HG03432 (cell line): Measurements from ENCODE around the gene IGF2.
"Not testable (repeated sequence)": the region's sequence is repeated elsewhere in the genome, so short reads cannot be mapped to it uniquely, and the experiment has no call there.

Experiments used
- ATAC-seq: cut with Tn5 transposase; IDR thresholded peaks from one replicate; pipeline ENCODE4 v1.9.1; 2021; ENCODE audit warnings: mild to moderate bottlenecking, moderate library complexity; ENCODE audit not compliant: unreplicated experiment

Gene IGF2

GRCh38 chr11:2124736-2125484, 14.3 kb downstream of the IGF2 start:
- ATAC-seq: not testable (repeated sequence)

GRCh38 chr11:2123628-2123960, 15.6 kb downstream of the IGF2 start:
- ATAC-seq: no peak

GRCh38 chr11:2122907-2123627, 16.1 kb downstream of the IGF2 start:
- ATAC-seq: no peak

- no peak for ATAC-seq
These were observed 16.8 kb downstream of the IGF2 start for GRCh38 chr11:2122222-2122906.

GRCh38 chr11:2121227-2122130, 17.7 kb downstream of the IGF2 start:
- ATAC-seq: no peak

GRCh38 chr11:2120359-2121100, 18.7 kb downstream of the IGF2 start:
- ATAC-seq: no peak

GRCh38 chr11:2118677-2119076, 20.5 kb downstream of the IGF2 start:
- ATAC-seq: no peak

GRCh38 chr11:2116680-2117079, 22.5 kb downstream of the IGF2 start:
- ATAC-seq: no peak

GRCh38 chr11:2115308-2115707, 23.9 kb downstream of the IGF2 start:
- no peak for ATAC-seq

- ATAC-seq: no peak
These were observed 24.6 kb downstream of the IGF2 start for GRCh38 chr11:2114430-2115241.

GRCh38 chr11:2113776-2114175, 25.4 kb downstream of the IGF2 start:
- ATAC-seq: no peak

GRCh38 chr11:2110521-2110920, 28.7 kb downstream of the IGF2 start:
- no peak for ATAC-seq

- ATAC-seq: no peak
These were observed 29.6 kb downstream of the IGF2 start for GRCh38 chr11:2109541-2110019.

GRCh38 chr11:2108675-2109491, 30.3 kb downstream of the IGF2 start:
- no peak for ATAC-seq

GRCh38 chr11:2107941-2108630, 31.1 kb downstream of the IGF2 start:
- ATAC-seq: no peak

GRCh38 chr11:2107521-2107920, 31.7 kb downstream of the IGF2 start:
- ATAC-seq: no peak

GRCh38 chr11:2106583-2107209, 32.5 kb downstream of the IGF2 start:
- ATAC-seq: no peak
